GM21717 (cell line): Measurements from ENCODE around the gene TCF7.

Experiments used
- ATAC-seq: cut with Tn5 transposase; IDR thresholded peaks from one replicate; pipeline ENCODE4 v1.9.1; 2021; ENCODE audit warnings: mild to moderate bottlenecking, moderate library complexity; ENCODE audit not compliant: unreplicated experiment

TCF7 gene

DNA sequence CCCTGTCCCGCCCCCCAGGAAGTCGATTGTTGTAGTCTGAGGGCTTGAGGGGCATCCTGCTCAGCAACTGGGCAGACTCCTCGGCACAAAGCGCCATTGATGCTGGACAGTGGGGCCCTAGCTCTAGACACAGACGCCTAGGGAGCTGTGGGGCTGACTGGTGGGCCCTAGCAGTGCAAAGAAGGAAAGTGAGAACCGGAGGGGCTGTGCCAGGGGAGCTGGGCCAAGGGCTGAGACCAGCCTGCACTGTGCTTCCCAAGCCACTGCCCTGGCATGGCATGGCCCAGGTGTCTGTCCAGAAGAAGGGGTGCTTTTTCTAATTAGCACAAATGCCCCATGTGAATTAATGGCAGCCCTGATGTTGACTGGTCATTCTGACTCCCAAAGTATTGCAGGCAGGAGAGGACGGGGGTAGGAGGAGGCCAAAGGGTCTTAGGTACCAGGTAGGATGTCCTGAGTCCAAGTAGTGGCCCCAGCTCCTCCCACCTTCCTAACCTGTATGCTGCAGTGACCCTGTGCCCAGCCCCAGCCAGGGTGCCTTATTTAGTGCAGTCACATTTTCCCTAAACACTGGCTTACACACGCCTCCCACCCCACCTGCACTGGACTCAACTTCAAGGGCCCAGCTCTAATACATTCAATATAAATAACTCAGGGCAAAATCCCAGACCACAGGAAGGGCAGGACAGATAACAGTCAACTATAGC is 15.9 kb downstream of the TCF7 start:
- ATAC-seq: no peak

DNA sequence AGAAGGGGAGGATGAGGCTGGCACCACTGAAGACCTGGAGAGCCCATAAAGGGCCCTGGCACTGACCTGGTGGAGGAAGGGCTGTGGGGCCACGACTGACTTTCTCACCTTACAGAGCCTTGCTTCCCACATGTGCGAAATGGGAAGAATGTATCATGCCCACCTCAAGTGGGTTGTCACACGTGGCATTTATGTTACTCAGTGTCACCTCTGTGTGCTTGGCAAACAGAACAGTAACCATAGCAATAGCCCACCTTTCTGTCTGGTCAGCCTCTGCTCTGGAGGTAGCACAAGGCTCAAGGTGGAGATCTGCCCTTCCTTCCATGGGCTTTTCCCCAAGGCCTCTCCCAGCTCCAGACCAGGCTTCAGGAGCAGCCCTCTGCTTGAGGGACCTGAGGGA is 16.7 kb downstream of the TCF7 start:
- no peak for ATAC-seq

DNA sequence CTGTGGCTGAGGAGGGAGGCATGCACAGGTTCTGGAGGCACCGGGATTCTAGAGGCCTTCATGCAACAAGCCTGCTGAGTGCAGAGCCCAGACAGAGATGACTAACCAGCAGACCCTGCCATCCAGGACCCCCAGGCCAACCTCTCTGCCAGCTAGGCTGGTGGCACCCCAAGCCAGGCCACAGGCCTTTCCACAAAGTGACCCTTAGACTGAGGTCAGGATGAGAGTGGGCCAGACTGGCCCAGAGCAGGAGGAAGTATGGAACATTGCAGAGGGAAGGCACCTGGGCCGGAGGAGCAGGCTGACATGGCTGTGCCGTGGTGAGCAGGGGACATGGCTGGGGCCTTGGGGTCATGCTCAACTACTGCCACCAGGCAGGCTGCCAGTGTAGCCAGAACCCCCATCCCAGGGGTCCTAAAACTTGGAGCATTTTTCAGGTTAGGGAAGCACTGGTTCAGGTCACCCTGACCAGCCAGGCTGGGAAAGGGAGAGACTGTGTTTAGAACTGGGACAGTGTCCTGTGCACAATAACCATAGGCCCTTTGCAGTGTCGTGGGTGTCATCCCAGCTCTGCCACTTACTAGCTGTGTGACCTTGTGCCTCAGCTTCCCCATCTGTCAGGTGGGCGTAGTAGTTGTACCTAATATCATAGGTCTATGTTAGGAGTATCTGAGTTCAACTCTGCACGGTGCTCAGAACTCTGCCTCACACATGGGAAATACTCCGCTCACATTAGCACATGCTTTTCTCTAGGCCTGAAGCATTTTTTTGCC is 17.3 kb downstream of the TCF7 start:
- ATAC-seq: no peak

DNA sequence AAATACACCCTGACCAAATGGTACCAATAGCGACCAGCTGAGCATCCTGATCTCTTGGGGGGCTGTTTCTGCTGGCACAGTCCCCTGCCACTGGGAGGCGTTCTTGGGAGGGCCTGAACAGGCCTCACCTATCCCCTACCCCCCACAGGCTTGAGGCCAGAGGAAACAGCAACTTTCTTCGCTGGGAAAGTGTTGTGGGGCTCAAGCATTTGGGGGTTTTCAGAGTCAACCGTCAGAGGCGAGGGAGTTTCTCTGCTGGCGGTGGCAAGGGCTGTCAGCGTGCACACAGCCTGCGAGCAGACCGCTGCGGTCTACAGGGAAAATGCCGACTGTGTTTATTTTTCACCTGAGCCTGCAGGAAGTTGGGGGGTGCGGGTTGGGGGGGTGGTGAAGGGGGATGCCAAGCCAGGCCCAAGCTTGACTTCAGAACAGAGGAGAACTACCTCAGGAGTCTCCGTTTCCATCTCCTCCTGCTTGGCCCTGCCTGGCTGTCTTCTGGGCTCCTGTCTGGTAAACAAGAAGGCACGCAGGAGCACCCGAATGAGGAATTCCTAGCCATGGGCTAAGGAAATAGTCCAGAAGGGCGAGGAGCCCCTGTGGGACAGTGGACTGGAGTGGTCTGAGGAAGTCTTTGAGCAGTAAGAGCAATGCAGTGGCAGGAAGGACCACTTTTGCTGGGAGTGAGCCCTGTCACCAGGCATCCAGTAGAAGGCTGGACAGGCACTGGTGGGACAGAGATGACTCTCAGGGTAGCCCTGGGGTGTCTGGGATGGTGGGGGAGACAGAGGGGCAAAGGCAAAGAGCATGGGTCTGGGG is 18.1 kb downstream of the TCF7 start:
- ATAC-seq: peak; percentile 38

DNA sequence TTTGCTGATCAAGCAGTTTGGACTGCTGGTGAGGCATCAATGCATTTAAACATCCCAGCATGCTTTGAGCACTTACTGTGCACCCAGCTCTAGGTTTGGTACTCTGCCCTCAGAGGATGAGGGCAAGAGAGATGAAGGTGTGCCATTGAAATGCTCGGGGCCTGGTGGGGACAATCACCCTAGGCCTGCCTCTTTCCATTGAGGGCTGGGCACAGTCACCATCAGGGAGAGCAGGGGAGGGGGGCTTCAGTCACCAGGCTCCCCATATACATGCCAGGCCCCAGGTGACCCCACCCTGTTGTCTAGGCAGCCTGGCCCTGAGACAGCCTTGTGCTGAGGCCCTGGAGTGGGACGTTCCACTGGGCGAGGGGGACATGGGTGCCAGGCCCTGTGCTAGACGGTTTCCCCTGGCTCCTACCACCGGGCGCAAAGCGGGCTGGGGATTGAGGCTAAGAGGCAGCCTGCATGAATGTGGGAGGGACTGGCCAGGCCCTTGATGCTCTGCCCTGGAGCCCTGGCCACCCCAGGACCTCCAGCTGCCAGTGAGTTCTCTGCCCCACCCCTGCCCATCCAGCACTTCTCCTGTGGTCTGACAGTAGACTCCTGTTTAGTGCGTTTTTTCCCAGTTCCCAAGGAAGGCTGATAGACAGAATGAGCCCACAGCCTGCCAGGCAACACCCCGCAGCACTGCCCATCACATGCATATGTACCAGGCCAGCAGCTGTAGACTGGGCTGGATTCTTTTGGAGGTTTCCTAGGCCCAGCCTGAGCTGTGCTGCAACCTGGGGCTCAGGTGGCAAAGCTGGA is 18.9 kb downstream of the TCF7 start:
- no peak for ATAC-seq

DNA sequence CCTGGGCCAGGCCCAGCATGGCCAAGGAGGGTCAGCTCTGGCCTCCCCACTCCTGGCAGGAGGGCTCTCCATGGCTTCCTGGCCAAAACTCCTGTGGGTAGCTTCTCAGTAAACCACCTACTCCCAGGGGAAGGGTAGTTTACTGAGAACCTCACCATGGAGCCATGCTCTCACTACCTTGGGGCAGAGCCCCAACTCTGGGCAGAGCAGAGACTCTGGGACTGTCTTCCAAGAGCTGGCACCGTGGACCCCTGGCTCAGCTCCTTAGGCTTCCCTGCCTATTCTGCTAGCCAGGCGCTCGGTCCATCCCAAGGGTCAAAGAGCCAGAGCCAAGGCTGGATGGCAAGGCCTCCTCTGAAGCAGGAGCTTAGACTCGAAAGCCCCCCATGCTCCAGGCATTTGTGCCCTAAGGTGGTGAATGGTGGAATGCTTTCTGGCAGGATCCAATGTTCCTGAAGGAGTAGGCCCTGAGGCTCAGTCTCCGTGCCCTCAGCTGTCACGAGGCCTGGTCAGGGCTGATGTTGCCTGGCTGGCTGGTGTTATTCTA is 19.6 kb downstream of the TCF7 start:
- no peak for ATAC-seq

DNA sequence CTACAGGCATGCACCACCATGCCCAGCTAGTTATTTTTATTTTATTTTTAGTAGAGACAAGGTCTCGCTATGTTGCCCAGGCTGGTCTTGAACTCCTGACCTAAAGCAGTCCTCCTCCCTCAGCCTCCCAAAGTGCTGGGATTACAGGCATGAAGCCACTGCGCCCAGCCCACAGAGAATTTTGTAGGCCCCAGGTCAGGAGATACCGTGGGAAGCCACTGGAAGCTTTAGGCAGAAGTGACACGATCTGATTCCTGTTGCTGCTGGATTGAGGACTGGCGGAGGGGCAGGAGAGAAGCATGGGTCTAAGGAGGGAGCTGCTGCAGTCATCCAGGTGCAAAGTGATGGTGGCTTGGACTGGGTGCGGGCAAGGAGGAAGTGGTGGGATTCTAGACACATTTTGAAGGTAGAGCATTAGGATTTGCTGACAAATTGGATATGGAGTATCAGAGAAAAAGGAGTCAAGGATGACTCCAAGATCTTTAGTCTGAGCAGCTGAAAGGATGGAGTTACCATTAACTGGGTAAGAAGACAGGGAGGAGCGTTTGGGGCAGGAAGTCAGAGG is 20.7 kb downstream of the TCF7 start:
- ATAC-seq: no peak

DNA sequence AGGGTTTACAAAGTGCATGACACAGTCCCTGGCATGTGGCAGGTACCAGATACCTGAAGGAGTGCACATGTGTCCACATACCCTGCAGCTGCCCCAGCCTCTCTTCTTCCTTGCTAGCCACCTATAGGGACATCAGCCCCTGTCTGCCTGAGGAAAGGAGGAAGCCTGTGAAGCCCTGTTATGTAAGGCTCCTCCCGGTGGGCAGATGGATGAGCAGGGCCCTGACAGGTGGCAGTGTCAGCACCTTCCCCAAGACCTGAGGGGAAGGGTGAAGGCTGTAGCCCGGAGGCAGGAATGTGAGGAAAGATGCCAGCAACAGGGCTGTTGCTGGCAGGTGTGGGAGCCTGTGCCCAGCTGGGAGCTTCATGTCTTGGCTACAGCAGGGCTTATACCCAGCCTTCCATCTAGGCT is 21.7 kb downstream of the TCF7 start:
- ATAC-seq: no peak

DNA sequence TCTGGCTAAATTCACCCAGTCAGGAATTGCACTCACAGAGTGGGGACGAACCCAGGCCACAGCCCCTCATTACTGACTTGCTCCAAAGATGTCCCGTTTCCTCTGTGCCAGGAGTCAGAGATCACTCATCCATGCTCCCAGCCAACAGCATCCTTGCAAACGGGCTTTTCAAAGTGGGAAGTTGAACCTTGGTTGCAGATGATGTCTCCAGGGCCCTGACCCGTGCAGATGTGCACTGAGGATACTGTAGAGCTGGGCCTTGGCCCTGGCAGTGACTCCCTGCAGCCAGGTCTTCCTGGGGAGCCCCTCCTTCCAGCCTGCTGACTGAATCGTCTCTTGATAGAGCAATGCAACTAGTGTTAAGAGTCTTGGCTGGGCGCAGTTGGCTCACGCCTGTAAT is 22.3 kb downstream of the TCF7 start:
- no peak for ATAC-seq

DNA sequence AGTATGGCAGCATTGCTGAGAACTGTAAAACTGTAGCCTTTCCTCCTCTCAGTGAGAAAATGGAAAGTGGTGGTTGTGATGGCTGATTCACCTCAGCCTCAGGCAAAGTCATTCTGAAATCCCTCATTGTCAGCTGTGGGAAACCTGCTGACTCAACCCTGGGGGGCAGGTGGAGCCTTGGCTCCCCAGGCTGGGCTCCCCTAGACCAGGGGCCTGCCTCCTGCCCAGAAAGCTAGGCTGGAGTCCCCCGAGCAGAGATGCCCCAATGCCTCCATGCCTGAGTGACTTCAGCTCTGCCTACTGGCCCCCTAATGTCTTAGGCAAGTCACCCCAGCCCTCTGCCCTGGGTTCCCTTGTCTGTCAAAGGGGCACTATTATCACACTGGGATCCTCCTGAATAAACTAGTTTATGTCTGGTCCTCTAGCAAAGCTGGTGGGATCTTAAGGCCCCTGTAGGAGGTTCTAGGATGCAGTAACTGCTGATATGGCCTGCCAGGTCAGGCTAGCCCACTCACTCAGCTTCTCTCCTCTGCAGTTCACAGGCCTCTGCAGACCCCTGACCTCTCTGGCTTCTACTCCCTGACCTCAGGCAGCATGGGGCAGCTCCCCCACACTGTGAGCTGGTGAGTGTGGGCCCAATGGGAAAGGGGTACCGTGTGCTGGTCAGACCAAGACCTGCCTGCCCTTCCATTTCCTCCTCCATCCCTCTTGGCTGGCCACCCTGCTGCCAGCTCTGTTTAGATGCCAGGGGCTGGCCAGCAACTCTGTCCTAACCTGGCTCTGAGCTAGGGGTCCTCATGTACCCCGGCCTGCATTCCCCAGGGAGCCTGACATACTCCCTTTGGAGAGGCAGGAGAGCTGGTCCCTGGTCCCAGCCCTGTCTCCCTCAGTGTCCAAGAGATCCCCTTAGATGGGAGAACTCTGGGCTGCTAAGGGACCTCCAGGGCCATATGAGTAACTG is 24.2 kb downstream of the TCF7 start:
- peak; percentile 77 for ATAC-seq

DNA sequence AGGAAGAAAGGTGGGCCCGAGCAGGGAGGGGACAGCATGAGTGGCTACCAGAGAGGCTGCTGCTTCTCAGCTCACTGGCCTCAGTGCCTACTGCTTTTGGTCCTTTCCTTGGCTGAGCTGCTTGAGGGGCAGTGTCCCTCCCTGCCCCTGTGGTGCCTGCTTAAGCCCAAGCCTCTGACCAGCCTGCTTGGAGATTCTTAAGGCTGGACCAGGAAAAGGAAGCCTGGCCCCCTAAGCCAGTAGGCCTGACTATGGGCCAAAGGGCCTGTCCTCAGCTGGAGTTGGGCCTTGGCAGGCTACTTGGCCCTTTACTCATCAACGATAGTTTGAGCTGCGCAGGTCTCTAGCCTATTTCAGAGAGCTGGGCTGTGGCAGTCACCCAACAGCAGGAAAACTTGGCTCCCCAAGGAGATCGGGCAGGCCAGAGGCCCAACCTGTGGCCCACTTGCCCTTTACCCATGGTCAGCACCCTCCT is 24.9 kb downstream of the TCF7 start:
- ATAC-seq: no peak

DNA sequence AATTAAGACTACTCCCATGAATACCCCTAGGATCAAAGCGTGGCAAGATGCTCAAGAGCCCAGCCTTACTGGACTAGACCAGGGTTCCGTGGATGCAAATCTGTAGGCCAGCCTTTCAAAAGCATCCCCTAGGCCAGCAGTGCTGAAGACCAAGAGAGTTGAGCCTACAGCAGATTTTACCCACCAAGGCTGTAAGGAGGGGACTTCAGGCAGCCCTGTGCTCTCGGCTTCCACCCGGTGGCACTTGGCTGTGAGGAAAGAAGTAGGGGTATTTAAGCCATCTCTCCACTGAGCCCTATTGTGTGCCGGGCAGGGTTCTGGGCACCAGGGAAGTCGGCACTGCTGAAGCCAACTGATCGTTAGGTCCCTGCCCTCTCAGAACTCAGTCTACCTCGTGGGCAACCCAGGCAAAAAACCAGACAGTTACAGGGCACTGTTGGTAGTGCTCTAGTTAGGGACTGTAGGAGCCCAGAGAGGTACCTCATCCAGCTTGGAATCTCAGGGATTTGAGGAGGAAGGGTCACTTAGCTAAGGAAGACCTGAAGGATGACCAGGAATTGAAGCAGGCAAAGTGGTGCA is 25.5 kb downstream of the TCF7 start:
- no peak for ATAC-seq

DNA sequence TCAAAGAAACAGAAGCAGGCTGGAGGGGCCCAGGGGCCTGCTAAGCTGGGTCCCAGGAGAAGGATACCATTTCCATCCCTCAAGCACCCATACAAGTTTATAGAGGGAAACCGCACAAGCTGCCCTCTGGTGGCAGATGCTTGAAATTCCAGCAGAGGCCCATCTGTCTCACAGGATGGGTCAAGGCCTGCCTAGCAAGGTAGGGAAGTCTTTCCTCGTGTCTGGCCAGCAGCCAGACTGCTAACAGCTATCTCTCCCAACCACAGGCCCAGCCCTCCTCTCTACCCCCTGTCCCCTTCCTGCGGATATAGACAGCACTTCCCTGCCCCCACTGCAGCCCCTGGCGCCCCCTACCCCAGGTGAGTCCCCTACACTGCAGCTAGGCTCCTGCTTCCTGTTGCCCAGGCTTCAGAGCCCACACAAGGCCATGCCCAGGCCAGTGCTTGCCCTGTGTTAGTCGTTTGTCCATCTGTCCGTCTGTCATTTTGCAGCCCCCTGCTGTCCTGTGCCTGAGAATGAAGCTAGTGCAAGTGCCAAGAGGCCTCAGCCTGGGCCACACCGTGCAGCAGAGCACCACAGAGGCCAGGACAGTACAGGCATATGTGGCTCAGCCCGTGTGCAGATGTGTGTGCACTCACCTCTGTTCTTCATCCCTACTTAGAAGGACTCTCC is 26.2 kb downstream of the TCF7 start:
- ATAC-seq: no peak

DNA sequence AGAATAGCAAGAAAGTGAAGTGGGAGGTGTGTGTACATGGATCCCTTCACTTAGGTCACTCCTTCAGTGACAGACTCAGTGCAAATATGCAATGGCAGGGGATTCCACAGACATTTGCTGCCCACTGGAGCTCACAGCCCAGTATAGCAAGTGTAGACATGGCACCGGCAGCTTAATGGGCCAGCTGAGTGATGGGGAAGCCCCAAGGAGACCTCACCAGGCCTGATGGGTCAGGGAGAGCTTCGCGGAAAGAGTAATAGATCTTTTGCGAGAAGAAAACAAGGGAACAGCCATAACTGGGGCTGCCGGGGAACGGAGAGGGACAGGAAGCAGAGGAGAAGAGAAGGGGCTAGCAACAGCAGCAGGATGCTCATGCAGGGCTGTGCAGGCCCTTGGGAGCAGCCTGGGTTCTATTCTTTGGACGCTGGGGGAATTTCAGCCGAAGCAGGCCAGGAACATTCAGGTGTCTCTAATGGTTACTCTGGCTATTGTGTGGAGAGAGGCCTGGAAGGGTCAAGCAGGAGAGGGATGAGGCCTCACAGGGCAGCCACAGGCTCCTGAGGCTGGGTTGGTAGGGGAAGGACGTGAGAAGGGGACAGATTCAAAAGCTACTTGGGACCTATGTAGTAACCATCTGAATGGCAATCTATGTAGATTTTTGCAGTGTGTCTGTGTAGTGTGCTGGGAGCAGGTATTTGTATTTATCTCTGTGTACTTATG is 27.0 kb downstream of the TCF7 start:
- ATAC-seq: no peak

DNA sequence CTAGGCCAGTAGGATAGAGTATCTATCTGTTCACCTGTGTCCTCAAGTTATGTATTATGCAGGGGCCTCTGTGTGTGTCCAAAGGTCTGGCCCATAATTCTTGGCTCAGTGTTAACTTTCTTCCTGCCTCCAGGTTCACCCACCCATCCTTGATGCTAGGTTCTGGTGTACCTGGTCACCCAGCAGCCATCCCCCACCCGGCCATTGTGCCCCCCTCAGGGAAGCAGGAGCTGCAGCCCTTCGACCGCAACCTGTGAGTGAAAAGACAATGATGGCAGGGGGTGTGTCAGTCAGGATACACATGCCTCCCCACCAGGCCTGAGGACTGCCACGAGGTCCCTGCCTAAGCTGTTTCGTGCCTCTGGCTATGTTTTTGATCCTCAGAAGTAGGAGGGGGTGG is 27.6 kb downstream of the TCF7 start:
- no peak for ATAC-seq

DNA sequence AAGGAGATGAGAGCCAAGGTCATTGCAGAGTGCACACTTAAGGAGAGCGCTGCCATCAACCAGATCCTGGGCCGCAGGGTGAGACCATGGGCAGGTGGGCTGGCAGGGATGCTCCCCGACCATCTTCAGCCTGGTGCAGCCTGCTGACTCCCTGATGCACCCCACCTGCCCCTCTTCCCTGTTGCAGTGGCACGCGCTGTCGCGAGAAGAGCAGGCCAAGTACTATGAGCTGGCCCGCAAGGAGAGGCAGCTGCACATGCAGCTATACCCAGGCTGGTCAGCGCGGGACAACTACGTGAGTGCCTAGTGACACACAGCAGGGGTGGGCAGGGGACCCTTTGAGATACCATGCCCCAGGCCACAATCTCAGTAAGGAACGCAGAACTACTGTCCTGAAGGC is 28.3 kb downstream of the TCF7 start:
- ATAC-seq: no peak

DNA sequence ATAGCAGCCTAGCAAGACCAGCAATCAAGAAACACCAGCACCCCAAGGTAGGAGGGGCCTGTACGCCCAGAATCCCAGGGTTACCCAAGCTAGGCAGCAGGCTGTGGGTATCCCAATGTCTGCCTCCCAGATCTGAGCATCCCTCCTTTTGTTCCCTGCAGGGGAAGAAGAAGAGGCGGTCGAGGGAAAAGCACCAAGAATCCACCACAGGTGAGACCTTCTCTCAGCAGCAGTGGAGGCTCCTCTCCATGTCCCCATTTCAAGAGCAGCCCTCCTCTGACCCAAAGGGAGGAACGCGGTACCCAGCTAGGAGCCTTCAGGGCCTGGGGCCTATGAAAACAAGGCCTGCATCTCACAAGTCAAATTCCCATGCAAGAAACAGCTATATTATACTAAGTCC is 28.9 kb downstream of the TCF7 start:
- ATAC-seq: no peak
